Measurements from ENCODE around the gene TNC.

DNA sequence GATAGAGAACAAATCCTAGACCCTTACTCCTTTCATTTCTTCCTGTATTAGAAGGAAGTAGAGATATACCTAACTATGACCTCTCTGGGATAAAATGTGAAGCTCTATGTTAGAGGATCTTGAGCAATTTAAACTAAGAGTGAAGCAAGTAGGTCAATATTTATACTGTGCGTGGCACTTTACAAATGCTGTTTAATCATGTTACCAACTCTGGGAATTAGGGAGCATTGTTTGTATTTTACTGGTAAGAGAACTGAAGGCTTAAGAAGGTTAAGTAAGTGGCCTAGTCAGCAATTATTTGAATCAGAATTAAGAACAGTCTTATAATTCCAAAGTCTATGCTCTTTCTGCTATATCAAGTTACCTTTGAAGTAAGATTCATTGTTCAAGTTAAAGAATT is 12.0 kb downstream of the TNC start:
- TF ChIP-seq, protein P1, sequence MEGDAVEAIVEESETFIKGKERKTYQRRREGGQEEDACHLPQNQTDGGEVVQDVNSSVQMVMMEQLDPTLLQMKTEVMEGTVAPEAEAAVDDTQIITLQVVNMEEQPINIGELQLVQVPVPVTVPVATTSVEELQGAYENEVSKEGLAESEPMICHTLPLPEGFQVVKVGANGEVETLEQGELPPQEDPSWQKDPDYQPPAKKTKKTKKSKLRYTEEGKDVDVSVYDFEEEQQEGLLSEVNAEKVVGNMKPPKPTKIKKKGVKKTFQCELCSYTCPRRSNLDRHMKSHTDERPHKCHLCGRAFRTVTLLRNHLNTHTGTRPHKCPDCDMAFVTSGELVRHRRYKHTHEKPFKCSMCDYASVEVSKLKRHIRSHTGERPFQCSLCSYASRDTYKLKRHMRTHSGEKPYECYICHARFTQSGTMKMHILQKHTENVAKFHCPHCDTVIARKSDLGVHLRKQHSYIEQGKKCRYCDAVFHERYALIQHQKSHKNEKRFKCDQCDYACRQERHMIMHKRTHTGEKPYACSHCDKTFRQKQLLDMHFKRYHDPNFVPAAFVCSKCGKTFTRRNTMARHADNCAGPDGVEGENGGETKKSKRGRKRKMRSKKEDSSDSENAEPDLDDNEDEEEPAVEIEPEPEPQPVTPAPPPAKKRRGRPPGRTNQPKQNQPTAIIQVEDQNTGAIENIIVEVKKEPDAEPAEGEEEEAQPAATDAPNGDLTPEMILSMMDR (IDR thresholded peaks at IDR 0.05), result no peak
- no peak for TF ChIP-seq POLR2A (IDR thresholded peaks at IDR 0.05)
